GM15510 (cell line): ENCODE data around the gene VEGFB.

Experiments used
- POLR2A ChIP-seq: IDR thresholded peaks from 3 replicates; pipeline ENCODE4 v1.6.1; 2011; ENCODE audit warnings: borderline replicate concordance; ENCODE audit not compliant: insufficient read length; ENCODE audit errors: extremely low read depth

VEGFB gene

DNA sequence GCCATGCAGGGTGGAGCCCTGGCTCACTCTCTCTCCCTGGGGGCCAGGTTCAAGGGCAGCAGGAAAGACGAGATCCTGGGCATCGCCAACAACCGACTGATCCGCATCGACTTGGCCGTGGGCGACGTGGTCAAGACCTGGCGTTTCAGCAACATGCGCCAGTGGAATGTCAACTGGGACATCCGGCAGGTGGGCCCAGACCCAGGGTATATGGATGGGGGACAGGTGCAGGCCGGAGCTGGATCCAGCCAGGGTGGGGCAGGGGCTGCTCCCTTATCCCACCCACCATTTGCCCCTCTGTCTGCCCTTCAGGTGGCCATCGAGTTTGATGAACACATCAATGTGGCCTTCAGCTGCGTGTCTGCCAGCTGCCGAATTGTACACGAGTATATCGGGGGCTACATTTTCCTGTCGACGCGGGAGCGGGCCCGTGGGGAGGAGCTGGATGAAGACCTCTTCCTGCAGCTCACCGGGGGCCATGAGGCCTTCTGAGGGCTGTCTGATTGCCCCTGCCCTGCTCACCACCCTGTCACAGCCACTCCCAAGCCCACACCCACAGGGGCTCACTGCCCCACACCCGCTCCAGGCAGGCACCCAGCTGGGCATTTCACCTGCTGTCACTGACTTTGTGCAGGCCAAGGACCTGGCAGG, 11.3 kb upstream of the VEGFB start:
- no peak for TF ChIP-seq POLR2A

DNA sequence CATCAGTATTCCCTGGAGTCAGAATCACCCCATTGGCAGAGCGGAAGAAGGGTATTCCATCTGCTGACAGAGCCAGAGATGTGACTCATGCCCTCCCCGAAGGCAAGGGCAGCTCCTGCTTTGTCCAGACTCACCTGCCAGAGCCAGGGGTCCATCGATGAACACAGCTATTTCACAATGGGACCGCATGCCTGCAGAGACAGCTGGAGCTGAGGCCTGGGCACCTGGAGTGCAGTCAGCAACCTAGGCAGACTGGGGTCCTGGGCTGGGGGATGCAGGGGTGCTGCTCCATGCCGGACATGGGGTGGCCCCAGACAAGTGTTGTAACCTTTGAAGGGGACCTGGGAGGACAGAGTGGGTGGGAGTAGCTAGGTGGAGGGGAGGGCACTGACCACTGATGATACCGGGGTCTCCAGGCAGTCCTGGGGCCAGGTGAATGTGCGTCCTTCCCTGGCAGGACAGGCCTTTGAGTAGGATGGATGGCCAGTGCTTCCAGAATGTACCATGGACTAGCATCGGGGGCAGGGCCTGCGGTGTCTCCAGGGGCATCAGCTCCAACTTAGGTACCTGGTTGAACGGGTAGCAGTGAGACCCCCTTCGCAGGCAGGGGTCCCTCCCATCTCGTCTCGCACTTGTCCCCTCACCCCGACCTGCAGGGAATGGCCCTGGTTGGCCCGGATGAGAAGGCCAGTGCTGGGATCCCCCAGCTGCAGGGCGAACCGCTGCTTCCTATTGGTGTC, 10.1 kb upstream of the VEGFB start:
- TF ChIP-seq POLR2A: peak; percentile 51

GRCh38 chr11:64224891-64225607, 9.3 kb upstream of the VEGFB start:
- TF ChIP-seq POLR2A: no peak

DNA sequence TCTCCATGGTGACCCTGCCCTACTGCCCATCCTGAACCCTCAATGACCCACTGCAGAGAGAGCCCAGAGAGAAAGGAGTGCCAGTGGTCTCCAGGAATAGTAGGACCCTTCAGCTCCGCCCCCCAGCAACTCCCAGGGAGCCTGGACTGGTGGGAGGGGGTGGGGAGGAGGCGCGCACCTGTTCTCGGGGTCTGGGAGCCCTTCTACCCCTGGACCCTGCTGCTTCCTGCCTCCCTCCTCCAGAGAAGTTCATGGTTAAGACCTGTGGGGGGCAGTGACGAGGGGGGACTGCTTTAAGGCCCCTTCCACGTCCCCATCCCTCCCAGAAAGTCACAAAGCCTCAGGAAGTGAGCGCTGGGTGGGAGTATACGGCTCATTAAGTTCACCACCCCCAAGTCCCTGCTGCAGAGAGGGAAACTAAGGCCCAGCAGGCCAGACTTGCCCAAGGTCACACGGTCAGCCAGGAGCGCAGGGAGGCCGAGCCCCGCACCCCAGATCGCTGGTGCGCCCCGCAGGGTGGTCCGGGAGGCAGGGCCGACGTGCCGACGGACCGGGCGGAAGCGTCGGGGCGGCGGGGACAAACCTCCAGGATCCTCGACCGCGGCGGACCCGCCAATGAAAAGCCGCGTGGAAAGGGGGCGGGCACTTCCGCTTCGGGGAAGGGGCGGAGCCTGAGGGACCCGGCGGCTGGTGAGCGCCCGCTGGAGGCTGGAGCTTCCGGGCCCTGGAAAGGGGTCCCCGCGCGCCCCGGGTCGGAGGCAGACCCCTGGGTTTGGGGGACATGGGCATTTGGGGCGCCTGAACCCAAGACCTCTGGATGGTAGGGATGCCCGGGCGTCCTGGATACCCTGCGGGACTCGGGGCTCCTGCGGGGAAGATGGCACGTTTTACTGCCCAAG, 8.5 kb upstream of the VEGFB start, which contains the start of the genes NUDT22 and TRPT1:
NUDT22 (plus strand) TSS at position 667 of the 899 bp plus-strand sequence. CDS start 379 bp downstream, outside the sequence.
TRPT1 (minus strand) TSS at position 579 of the 899 bp plus-strand sequence; CDS start at position 253, 326 bp downstream.
- TF ChIP-seq POLR2A: peak; percentile 78

- TF ChIP-seq POLR2A: peak; percentile 49
Measured at GRCh38 chr11:64226507-64227051, 7.8 kb upstream of the VEGFB start.

DNA sequence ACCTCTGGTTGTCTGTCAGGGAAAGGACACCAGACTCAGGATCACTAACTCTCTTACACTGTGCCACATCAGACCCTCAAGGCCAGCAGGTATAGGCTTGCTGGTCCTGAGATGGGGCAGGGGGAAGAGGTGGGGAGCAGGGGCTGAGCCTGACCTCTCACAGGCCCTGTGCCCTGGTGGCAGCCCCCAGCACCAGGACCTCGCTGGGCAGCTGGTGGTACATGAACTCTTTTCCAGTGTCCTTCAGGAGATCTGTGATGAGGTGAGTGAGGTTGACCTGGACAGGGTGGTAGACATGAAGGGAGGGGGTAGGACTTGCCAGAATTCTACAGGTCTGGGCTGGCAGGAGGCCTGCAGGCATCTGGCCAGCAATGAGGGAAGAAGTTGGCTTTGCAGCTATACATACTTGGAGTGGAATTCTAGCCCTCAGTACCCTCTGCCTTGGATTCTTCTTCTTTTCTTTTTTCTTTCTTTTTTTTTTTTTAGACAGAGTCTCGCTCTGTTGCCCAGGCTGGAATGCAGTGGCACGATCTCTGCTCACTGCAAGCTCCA, 6.9 kb upstream of the VEGFB start:
- TF ChIP-seq POLR2A: no peak

DNA sequence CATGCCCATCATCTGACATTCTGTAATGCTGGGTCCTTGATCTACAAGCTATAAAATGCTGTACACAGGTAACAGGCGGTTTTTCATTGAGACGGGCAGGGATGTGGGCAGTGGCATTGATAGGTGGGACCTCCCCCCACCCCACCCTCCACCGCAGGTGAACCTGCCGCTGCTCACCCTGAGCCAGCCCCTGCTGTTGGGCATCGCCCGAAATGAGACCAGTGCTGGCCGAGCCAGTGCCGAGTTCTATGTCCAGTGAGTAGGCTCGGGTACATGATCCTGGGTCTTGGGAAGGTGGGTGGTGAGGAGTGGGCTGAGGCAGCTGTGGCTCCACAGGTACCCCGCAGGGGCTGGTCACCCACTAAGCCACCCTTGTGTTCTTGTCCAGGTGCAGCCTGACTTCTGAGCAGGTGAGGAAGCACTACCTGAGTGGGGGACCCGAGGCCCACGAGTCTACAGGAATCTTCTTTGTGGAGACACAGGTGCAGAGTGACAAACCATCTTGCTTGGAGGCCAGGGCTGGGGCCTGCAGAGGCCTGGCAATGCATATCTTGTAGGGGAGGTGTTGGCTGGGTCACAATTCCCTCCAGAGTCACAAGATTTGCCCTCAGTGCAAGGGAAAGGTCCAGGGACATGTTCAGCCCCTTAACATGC, 5.2 kb upstream of the VEGFB start:
- no peak for TF ChIP-seq POLR2A

DNA sequence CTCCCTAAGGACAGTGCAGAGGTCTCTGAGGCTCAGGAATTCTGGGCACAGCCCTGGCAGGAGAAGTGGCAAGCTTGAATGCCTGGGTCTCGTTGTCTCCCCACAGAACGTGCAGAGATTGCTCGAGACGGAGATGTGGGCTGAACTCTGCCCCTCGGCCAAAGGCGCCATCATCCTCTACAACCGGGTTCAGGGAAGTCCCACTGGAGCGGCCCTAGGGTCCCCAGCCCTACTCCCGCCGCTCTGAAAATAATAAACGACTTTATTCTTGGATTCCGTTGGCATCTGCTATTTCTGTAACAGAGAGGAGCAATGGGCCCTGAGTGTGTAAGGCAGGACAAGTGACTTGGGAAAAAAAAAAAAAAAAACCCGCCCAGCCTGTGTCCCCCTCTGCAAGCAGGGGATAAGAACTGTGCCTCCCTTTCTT, 4.6 kb upstream of the VEGFB start:
- TF ChIP-seq POLR2A: no peak

DNA sequence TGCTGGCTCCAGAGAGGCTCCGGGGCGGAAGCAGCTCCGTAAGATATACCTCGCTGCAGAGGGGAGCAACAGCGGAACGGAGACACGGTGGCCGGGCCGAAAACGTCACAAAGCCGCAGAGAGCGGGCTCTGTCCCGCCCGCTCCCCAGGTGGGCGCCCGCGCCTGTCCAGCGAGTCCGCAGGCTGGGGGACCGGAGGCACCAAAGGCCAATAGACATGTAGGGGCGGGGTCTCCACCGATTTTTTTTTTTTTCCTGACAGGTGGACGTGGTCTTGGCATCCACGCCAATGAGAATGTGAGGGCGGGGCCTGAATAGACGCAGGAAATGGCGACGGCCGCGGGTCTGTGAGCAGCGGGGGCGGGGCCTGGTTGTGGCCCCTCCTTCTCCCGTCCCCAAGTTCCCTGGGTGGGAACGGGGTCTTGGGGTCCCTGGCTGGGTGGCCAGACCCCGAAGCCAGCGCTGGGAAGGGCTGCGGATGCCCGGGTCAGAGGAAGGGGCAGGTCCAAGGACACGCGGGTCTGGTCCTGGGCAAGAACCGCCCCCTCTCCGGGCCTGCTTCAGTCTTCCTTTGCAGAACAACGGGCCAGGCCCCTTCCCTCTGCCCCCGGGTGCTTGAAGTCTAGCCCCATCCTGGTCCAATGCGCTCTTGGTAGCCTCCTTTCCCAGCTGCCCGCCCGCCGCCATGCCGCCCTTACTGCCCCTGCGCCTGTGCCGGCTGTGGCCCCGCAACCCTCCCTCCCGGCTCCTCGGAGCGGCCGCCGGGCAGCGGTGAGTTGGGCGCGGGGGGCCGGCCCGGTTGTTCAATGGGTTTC, 4.0 kb upstream of the VEGFB start, which contains the start of gene DNAJC4:
DNAJC4 (plus strand) TSS at position 378 of the 814 bp plus-strand sequence; CDS start at position 685, 307 bp downstream.
- TF ChIP-seq POLR2A: peak; percentile 66

DNA sequence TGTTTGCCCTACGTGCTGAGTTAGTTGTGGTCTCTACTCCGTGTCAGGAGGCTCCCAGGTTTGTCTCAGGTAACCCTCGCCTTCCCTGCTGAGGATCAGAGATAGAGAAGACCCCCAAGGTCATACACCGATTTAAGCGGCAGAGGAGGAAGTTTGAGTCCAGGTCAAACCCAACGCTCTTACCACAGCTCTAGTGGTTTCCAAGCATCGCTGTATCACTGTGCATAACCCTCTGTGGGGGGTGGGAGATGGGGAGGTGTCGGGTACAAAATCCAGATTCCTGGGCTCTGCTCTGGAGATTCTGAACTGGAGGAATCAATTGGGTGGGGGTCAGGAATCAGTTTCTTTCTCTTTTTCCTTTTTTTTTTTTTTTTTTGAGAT, 3.4 kb upstream of the VEGFB start:
- TF ChIP-seq POLR2A: no peak

- TF ChIP-seq POLR2A: no peak
Measured at GRCh38 chr11:64231546-64231945, 2.8 kb upstream of the VEGFB start.
